HL-60 (cell line): ENCODE data around the gene PHACTR3.

ENCODE experiments used
- DNase-seq, 2 experiments: peaks; one replicate each; pipeline ENCODE4 v3.0.0-alpha.2; 2010 to 2020; ENCODE audit warnings: low read depth in 1 of 2, low spot score in 1 of 2
- H3K27ac ChIP-seq: fragments of 250-450 bp; sonication (Bioruptor Pico); replicated peaks from 2 replicates; pipeline ENCODE4 v1.5.1; 2020; ENCODE audit warnings: mild to moderate bottlenecking, moderate library complexity
- H3K27me3 ChIP-seq: fragments of 250-450 bp; sonication (Bioruptor Pico); 2 replicates; pipeline ENCODE4 v1.5.1; 2021; ENCODE audit warnings: mild to moderate bottlenecking, moderate library complexity; ENCODE audit not compliant: insufficient read depth, poor library complexity, severe bottlenecking
- H3K4me3 ChIP-seq: replicated peaks from 2 replicates; pipeline ENCODE4 v1.5.1; 2011; ENCODE audit warnings: mild to moderate bottlenecking, control low read depth, low read length; ENCODE audit not compliant: insufficient read depth
- CTCF ChIP-seq: IDR thresholded peaks from one replicate; pipeline ENCODE4 v1.5.1; 2011; ENCODE audit warnings: low read length, control low read depth, inconsistent platforms; ENCODE audit not compliant: insufficient read depth
- GABPA ChIP-seq: IDR thresholded peaks from 2 replicates; pipeline ENCODE4 v1.6.1; 2012; ENCODE audit warnings: low read depth
- POLR2AphosphoS5 ChIP-seq: IDR thresholded peaks from 2 replicates; pipeline ENCODE4 v1.6.1; 2012; ENCODE audit warnings: low read depth
- REST ChIP-seq: IDR thresholded peaks from 2 replicates; pipeline ENCODE4 v1.6.1; 2012; ENCODE audit warnings: low read depth; ENCODE audit not compliant: insufficient replicate concordance
- SPI1 ChIP-seq: IDR thresholded peaks from 2 replicates; pipeline ENCODE4 v1.6.1; 2012; ENCODE audit warnings: low read depth, mild to moderate bottlenecking, borderline replicate concordance

Gene PHACTR3

GRCh38 chr20:59567585-59568508 is 36.5 kb upstream of the PHACTR3 start:
- TF ChIP-seq SPI1 (no peak), GABPA (no peak), POLR2AphosphoS5 (no peak), CTCF (no peak), REST (no peak)
- no peaks in the 10 kb centered on the region for H3K27me3 ChIP-seq

GRCh38 chr20:59568509-59569024 is 35.8 kb upstream of the PHACTR3 start:
- no peaks in the 10 kb centered on the region for H3K27me3 ChIP-seq
- no peak overlapping the region for H3K4me3 ChIP-seq
- no peak for DNase-seq
- H3K27ac ChIP-seq = no peak overlapping the region
- TF ChIP-seq REST = no peak
- TF ChIP-seq SPI1 = no peak
- TF ChIP-seq POLR2AphosphoS5 = no peak
- no peak for TF ChIP-seq GABPA
- TF ChIP-seq CTCF = no peak

More at GRCh38 chr20:59567585-59568508, 36.5 kb upstream of the PHACTR3 start:
- DNase-seq = no peak
- no peak overlapping the region for H3K27ac ChIP-seq
- H3K4me3 ChIP-seq = no peak overlapping the region

DNA sequence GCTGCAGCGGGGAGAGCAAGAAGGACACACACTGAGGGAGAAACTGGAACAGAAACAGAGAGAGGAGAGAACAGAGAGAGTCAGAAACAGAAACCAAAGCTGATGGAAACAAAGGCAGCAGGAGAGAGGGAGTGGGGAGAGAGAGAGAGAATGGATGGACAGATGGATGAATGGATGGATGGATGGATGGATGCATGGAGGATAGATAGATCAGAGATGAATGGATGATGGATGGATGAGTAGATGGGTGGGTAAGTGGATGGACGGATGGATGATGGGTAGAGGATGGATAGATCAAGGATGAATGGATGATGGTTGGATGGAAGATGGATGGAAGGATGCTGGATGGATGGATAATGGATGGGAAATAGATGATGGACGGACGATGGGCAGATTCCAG is 35.0 kb upstream of the PHACTR3 start:
- DNase-seq = no peak
- H3K27me3 ChIP-seq = no peaks in the 10 kb centered on the region
- no peak overlapping the region for H3K4me3 ChIP-seq
- H3K27ac ChIP-seq = no peak overlapping the region
- TF ChIP-seq REST (no peak), GABPA (no peak), SPI1 (no peak), POLR2AphosphoS5 (no peak), CTCF (no peak)
